Activated naive CD4-positive, alpha-beta T cell treated with Interleukin-2 at 50 U/mL for 16 hours (primary cell): ENCODE results near the gene SPATA25.
A peak's percentile ranks its signal among the peaks of the same experiment; 100 is the strongest.

Source experiments
- DNase-seq: peaks from one replicate; pipeline ENCODE4 v3.0.0-alpha.2; 2020

Gene SPATA25

GRCh38 chr20:45863543-45864470, 23.6 kb downstream of the SPATA25 start:
- no peak for DNase-seq

- DNase-seq: no peak
These were observed 26.0 kb downstream of the SPATA25 start for GRCh38 chr20:45861221-45862075.

- no peak for DNase-seq
These were observed 26.7 kb downstream of the SPATA25 start for GRCh38 chr20:45860560-45861220.

- no peak for DNase-seq
These were observed 27.5 kb downstream of the SPATA25 start for GRCh38 chr20:45859916-45860315.

- no peak for DNase-seq
These were observed 29.6 kb downstream of the SPATA25 start for GRCh38 chr20:45857882-45858216.

GRCh38 chr20:45857114-45857881, 30.1 kb downstream of the SPATA25 start, which contains the start of the genes ACOT8 and ZSWIM3:
Gene ACOT8 (minus strand): TSS chr20:45857392. CDS start chr20:45857315, 77 bp downstream.
Gene ZSWIM3 (plus strand): TSS chr20:45857614. CDS start chr20:45857826, 212 bp downstream.
- DNase-seq: peak; percentile 90

GRCh38 chr20:45853484-45853883, 33.9 kb downstream of the SPATA25 start:
- no peak for DNase-seq

- DNase-seq: no peak
These were observed 35.1 kb downstream of the SPATA25 start for GRCh38 chr20:45852326-45852725.

- DNase-seq: no peak
These were observed 35.9 kb downstream of the SPATA25 start for GRCh38 chr20:45851501-45851900.

GRCh38 chr20:45850926-45851325, 36.5 kb downstream of the SPATA25 start:
- no peak for DNase-seq

- DNase-seq: no peak
These were observed 37.2 kb downstream of the SPATA25 start for GRCh38 chr20:45850238-45850637.

GRCh38 chr20:45848969-45849582, 38.3 kb downstream of the SPATA25 start:
- no peak for DNase-seq

GRCh38 chr20:45848421-45848820, 39.0 kb downstream of the SPATA25 start:
- DNase-seq: no peak

GRCh38 chr20:45845452-45845851, 42.0 kb downstream of the SPATA25 start:
- DNase-seq: no peak

GRCh38 chr20:45843506-45843905, 43.9 kb downstream of the SPATA25 start:
- no peak for DNase-seq

- no peak for DNase-seq
These were observed 45.1 kb downstream of the SPATA25 start for GRCh38 chr20:45842169-45842812.

- DNase-seq: no peak
These were observed 45.9 kb downstream of the SPATA25 start for GRCh38 chr20:45841407-45842129.

- no peak for DNase-seq
These were observed 46.7 kb downstream of the SPATA25 start for GRCh38 chr20:45840700-45841198.

GRCh38 chr20:45836841-45837240, 50.6 kb downstream of the SPATA25 start:
- DNase-seq: no peak
